Stimulated activated CD4-positive, alpha-beta T cell treated with anti-CD3 and anti-CD28 coated beads, Interleukin-1b, Interleukin-23, amount 100 ng/mL, for 48 hours (primary cell): ENCODE results near the gene CAPN2.
"Not testable (repeated sequence)": the region's sequence is repeated elsewhere in the genome, so short reads cannot be mapped to it uniquely, and the experiment has no call there.

Experiments used
- DNase-seq: peaks from one replicate; pipeline ENCODE4 v3.0.0-alpha.2; 2020

Gene CAPN2

DNA sequence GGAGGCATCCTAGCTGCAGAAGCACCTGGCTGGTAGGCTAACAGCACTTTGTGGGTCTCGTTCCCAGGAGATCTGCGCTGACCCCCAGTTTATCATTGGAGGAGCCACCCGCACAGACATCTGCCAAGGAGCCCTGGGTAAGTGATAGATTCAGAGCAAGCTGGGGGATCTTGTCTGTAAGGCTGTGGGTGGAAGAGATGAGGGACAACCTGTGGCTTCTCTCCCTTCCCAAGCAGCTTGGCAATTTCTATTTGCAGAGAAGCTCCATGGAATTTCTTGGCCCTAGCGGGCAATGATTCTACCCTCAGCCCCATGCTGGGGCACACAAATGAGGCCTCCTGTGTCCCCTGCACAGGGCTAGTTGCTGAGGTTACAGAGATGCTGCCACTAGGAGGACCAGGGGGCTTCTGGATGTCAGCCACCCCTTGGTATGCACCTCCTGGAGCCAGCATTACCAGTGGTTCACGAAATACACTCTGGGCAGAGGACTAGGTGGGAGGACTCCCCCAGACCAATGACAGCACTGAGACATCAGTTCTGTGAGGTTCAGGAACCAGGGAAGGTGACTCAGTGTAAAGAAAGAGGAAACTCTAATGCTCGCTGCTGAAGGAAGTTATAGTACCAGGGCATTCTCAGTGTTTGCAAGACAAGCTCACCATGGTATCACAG is 5.5 kb downstream of the CAPN2 start:
- no peak for DNase-seq

DNA sequence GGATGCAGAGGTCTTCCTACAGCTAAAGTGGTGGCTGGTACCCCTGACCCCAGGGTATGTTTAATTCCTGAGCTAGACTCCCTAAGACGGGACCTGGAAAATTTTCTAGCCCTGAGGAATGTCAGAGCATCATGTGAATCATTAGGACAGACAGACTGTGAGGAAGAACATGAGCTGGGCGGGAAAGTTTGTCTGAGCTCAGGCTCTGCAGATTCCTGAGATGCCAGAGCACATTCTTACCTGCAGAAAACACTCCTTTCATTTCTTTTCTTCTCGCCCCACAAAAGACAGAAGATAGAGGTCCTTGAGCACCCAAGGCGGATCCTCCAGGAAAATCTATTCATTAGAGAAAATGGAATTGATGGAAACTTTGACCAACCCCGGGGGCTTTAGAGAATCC is 6.5 kb downstream of the CAPN2 start:
- no peak for DNase-seq

DNA sequence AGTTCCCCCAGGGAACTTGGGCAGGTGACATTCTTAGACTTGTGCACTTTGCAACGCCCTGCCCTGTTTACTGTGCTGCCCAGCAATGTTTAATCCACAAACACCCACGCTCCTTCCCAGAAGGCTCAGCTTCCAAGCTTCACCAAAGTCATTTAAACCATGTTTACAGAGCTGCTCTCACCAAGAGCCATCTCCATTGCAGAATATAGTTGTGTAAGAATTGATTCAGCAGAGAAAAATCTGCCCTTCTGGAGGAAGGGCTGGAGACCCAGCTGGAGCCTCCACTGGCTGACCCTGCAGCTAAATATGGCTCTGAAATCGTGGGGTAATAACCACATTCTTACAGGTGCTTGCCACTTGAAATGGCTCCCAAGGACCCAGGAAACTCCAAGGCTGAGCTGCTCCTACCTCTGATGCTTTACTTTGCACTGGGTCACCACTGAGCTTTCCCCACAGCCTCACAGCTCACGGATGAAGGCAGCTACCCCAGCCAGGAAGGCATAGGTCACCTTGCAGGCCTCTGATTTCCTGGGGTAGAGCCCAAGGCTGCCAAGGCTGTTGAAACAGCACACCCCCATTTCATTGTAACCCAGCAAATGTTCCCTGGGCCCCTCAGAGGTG is 8.7 kb downstream of the CAPN2 start:
- no peak for DNase-seq

- no peak for DNase-seq
Observed at GRCh38 chr1:223721658-223722607, 9.6 kb downstream of the CAPN2 start.

GRCh38 chr1:223723351-223723904 is 11.1 kb downstream of the CAPN2 start:
- DNase-seq, result no peak

GRCh38 chr1:223724376-223724775 is 12.0 kb downstream of the CAPN2 start:
- no peak for DNase-seq

DNA sequence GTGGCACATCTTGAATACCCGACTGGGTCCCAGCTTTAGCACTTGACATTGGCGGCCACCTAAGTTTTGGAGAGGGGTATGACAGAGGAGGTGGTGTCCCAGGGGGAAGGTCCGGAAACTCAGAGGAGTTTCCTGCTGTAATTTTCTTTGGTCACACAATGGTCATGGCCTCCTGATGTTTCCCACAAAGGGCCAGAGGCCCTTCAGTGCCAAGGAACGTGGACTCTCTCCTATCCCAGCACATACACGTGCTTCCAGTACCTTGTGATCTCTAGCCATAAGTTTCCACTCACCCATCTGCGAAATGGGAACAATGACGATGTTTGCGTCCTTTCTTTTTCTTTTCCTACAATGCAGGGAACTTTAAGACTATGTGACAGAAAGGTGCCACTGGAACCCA is 13.2 kb downstream of the CAPN2 start:
- DNase-seq, result no peak

DNA sequence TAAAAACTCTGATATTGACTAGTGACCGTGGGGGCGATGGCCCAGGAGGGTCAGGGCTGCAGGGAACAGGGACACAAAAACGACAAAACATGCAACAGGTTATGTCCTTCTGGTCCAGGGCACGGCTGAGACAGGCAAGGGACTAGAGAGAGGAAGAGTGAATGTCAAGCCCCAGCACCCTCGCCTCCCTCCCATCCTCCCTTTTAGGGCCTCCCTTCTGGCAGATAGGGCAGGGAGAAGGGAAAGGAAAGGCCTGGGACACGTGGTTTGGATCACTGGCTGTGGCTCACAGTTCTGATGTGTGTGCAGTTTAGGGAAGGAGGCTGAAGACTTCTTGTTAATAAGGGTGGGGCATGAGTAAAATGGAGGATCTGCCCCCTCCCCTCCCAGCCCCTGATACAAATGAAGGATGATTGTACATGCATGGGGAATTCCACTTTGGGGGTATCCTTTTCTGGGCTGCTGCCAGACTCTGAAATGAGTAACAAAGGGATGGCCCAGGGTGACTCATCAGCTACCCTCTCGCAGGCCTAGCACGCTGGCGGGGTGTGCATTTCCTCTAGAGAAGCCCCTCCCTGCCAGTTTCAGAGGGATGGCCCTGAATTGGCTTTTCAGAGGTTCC is 14.2 kb downstream of the CAPN2 start:
- peak; percentile 91 for DNase-seq

DNA sequence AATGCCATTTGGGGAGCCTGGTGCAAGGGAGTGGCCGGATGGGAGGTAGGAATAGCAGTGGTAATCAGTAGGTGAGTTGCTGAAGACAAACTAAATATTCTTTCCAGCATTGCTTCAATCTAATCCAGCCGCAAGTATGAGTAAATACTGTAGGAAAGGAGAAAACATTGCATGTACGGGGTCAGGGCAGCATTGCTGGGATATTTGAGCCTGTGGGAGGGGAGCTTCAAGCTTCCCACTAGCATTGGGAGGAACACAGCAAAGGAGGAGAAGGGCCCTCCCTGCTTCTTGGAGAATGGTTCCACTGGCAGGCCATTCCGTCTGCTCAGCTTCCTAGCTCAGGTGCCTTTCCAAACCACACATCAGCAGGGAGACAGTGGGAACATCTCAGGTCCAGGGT is 15.2 kb downstream of the CAPN2 start:
- no peak for DNase-seq

GRCh38 chr1:223729906-223730305 is 17.6 kb downstream of the CAPN2 start:
- no peak for DNase-seq

DNA sequence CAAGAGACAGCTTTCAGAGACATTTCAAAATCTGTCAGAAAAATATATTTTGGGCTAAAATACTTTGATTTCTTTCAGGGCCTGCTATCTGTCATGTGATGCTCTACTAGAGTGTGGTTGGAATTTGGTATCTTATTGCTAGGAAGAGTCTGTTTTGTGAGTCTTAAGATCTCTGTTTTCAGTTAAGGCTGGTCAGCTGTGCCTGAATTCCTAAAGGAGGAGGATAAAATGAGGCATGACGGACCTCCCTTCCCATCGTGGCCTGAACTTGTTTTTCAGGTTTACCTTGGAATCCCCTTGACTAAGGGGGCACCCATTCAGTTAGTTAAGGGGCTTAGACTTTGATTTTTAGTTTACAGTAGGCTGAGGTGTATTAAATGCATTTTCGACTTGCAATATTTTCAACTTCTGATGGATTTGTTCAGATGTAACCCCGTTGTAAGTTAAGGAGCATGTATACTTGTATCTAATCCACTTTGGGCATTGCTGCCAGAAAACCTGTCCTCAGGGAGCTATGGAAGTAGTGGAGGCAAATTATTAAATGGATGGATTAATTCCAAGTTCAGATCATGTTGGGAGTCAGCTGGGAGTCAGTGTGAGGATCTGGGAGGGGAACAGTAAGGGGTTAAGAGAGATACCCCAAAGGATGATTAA is 18.3 kb downstream of the CAPN2 start:
- no peak for DNase-seq

- no peak for DNase-seq
Observed at GRCh38 chr1:223731133-223731770, 18.9 kb downstream of the CAPN2 start.

DNA sequence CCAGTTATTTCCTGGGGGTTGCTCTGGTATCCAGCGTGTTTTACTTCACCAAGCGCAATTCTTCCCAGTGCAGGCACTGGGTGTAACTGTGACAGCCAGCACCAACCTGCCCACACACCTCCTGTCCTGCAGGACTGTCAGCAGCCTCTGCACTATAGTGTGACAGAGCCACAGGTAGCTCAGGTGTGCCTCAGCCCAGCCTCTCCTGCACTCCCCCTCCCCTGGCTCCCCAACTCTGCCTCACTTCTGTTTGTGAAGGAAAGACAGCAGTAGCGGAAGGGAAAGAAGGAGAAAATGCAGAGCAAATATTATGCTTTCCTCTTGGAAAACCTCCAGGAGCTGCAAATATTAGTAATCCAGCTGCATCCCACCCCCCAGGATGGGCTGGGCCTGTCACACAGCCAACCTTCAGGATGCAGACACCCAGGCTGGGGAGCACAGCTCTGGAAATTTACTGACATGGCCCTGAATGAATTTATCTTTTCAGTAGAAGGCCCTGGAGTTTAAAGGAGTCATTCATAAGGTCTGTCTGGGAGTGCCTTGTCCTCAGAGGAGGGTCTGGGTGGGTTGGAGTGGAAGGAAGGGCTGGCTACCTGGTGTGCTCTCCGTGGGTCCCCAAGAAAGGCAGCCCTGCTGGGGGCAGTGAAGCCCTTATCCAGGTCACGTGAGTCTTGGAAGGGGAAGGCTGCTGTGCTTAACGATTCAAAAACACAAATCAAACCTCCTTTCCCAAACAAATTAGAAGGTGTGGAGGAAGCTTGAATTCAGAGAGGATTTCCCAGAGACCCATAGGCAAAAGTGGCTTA is 20.9 kb downstream of the CAPN2 start:
- no peak for DNase-seq

- DNase-seq, result no peak
Observed at GRCh38 chr1:223733898-223734852, 21.8 kb downstream of the CAPN2 start.

DNA sequence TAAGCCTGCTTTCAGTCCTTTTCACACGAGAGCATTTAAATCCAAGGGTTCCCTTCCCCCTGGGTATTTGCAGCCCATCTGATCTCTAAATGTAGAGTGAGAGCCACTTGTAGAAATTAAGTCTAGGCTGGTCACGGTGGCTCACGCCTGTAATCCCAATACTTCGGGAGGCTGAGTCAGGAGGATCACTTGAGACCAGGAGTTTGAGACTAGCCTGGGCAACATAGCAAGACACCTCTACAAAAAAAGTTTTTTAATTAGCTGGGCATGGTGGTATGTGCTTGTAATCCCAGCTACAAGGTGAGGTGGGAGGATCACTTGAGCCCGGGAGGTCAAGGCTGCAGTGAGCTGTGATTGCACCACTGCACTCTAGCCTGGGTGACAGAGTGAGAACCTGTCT is 24.3 kb downstream of the CAPN2 start:
- DNase-seq, result not testable (repeated sequence)

DNA sequence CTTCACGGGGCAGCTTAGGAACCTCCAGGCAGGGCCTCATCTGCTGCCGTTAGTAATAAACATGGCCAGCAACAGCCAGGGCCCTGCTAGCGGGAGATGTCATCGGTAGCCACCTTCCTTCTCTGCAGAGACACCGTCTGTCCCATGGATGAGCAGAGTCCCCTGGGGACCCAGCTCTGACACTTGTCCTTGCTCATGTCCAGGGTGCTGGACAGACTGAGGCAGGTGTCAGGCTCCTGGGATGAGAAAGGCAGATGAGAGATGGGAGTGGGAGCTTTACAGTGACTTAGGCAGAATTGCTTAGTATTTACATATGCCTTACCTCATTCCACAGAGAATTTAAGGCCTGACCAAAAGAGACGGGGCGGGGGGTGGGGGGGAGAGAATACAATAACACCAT is 25.0 kb downstream of the CAPN2 start:
- DNase-seq, result no peak

DNA sequence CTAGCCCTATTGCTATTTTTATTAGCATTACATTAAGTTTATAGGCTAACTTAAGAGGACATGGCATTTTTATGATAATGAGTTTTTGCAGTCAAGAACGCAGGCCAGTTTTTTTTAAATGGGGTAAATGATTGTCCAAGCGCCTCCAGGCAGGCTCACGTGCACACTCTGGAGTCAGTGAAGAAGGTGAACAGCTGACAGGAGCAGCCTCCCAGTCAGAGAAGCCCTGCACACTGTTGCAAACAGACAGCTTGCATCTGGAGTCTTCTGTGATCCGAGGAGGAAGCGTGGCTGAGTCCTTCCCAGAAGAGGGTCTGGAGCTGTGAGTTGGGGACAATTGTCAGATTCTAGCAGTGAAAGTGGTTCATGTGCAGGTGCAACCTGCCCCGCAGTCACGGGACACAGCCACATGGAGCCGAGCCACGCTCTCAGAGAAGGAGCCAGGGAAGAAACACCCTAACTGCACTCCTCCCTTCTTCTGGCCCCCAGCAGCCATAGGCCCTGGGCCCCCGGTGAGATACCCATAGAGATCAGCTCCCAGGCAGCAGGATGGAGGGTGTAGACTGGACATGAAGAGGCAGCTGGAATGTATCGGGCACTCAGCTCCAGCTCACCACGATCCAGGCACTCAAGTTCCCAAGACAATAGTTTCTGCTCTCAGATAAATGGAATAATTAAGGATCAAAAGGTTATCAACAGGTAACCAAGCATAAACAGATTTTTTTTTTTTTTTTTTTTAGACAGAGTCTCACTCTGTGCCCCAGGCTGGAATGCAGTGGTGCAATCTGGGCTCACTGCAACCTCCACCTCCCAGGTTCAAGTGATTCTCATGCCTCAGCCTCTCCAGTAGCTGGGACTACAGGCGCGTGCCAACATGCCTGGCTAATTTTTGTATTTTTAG is 26.4 kb downstream of the CAPN2 start:
- DNase-seq, result no peak

GRCh38 chr1:223739366-223740037 is 27.2 kb downstream of the CAPN2 start:
- no peak for DNase-seq
